ENCODE measurements around the gene PIANP.

Gene PIANP

GRCh38 chr12:6667559-6668210, 32.9 kb downstream of the PIANP start:
- no peak for DNase-seq (ENCODE audit: low spot score)

- DNase-seq (ENCODE audit: low spot score), result no peak
Observed at GRCh38 chr12:6666211-6666610, 34.4 kb downstream of the PIANP start.

GRCh38 chr12:6664902-6665301, 35.7 kb downstream of the PIANP start:
- DNase-seq (ENCODE audit: low spot score), result no peak

GRCh38 chr12:6662906-6663742, 37.5 kb downstream of the PIANP start, which contains the start of gene ING4:
Gene ING4, minus strand, starts transcription at chr12:6663119. Its CDS starts 18 bp downstream, at chr12:6663101.
- peak; percentile 100 for DNase-seq (ENCODE audit: low spot score)

- no peak for DNase-seq (ENCODE audit: low spot score)
Observed at GRCh38 chr12:6662602-6662905, 38.1 kb downstream of the PIANP start.

GRCh38 chr12:6653987-6654386, 46.6 kb downstream of the PIANP start:
- DNase-seq (ENCODE audit: low spot score), result no peak

- no peak for DNase-seq (ENCODE audit: low spot score)
Observed at GRCh38 chr12:6653342-6653741, 47.3 kb downstream of the PIANP start.

- DNase-seq (ENCODE audit: low spot score), result no peak
Observed at GRCh38 chr12:6652391-6652790, 48.2 kb downstream of the PIANP start.

GRCh38 chr12:6650832-6651231, 49.8 kb downstream of the PIANP start:
- no peak for DNase-seq (ENCODE audit: low spot score)

GRCh38 chr12:6647083-6647604, 53.5 kb downstream of the PIANP start, which contains the start of gene ACRBP:
Gene ACRBP, minus strand, starts transcription at chr12:6647432. Its CDS starts 66 bp downstream, at chr12:6647366.
- DNase-seq (ENCODE audit: low spot score), result peak; percentile 88

- DNase-seq (ENCODE audit: low spot score), result no peak
Observed at GRCh38 chr12:6646276-6647082, 54.1 kb downstream of the PIANP start.

GRCh38 chr12:6644903-6645302, 55.7 kb downstream of the PIANP start:
- DNase-seq (ENCODE audit: low spot score), result no peak

- no peak for DNase-seq (ENCODE audit: low spot score)
Observed at GRCh38 chr12:6644257-6644596, 56.4 kb downstream of the PIANP start.

All from LoVo (cell line).